ENCODE measurements around the gene MIAT. TPM values are rescaled to one million over a fixed set of nuclear protein-coding genes. Genes with fewer than 3 reads are reported as not detected.

The MIAT gene
- total RNA-seq, 2 donors from 2014 or later, result 0.50 to 0.80 TPM

GRCh38 chr22:26651815-26652214, 5.6 kb upstream of the MIAT start:
- no peak overlapping the region for H3K4me3 ChIP-seq
- 78% methylated on average over 10 of the region's 10 CpGs for WGBS
- no peaks in the 10 kb centered on the region for H3K9me3 ChIP-seq
- H3K27me3 ChIP-seq (replicated peaks; ENCODE audit: insufficient read depth), result peaks cover 1% of the 10 kb centered on the region
- intact Hi-C loops (cut with DNase I), result no loop called here
- no peak for DNase-seq (ENCODE audit: low spot score)
- no peaks in the 10 kb centered on the region for H3K36me3 ChIP-seq
- H3K27ac ChIP-seq, result no peak overlapping the region
- TF ChIP-seq POLR2A (IDR thresholded peaks at IDR 0.05) (no peak), CTCF (IDR thresholded peaks at IDR 0.05) (no peak), POLR2AphosphoS5 (IDR thresholded peaks at IDR 0.05) (no peak)
- H3K4me1 ChIP-seq (replicated peaks), result no peaks in the 10 kb centered on the region

GRCh38 chr22:26658161-26658560, 773 bp downstream of the MIAT start:
- no peak for TF ChIP-seq POLR2AphosphoS5 (IDR thresholded peaks at IDR 0.05)
- TF ChIP-seq POLR2A (IDR thresholded peaks at IDR 0.05), result no peak
- no peak for TF ChIP-seq CTCF (IDR thresholded peaks at IDR 0.05)
- DNase-seq (ENCODE audit: low spot score), result no peak
- peaks cover 17% of the 10 kb centered on the region for H3K27me3 ChIP-seq (replicated peaks; ENCODE audit: insufficient read depth)
- H3K36me3 ChIP-seq, result no peaks in the 10 kb centered on the region
- H3K4me1 ChIP-seq (replicated peaks), result no peaks in the 10 kb centered on the region
- intact Hi-C loops (cut with DNase I), result no loop called here
- WGBS, result 6% methylated on average over 11 of the region's 11 CpGs
- H3K4me3 ChIP-seq, result no peak overlapping the region
- no peaks in the 10 kb centered on the region for H3K9me3 ChIP-seq
- H3K27ac ChIP-seq, result no peak overlapping the region

GRCh38 chr22:26658671-26659478, 1.5 kb downstream of the MIAT start:
- no peak overlapping the region for H3K4me3 ChIP-seq
- H3K4me1 ChIP-seq (replicated peaks), result no peaks in the 10 kb centered on the region
- no peaks in the 10 kb centered on the region for H3K36me3 ChIP-seq
- DNase-seq (ENCODE audit: low spot score), result peak; percentile 27
- intact Hi-C loops (cut with DNase I), result no loop called here
- 3% methylated on average over 27 of the region's 27 CpGs for WGBS
- H3K27me3 ChIP-seq (replicated peaks; ENCODE audit: insufficient read depth), result peaks cover 17% of the 10 kb centered on the region
- no peak overlapping the region for H3K27ac ChIP-seq
- TF ChIP-seq CTCF (IDR thresholded peaks at IDR 0.05) (no peak), POLR2A (IDR thresholded peaks at IDR 0.05) (no peak), POLR2AphosphoS5 (IDR thresholded peaks at IDR 0.05) (no peak)
- no peaks in the 10 kb centered on the region for H3K9me3 ChIP-seq

GRCh38 chr22:26660356-26660755, 3.0 kb downstream of the MIAT start:
- no peaks in the 10 kb centered on the region for H3K4me1 ChIP-seq (replicated peaks)
- 81% methylated on average over 6 of the region's 6 CpGs for WGBS
- no peak for DNase-seq (ENCODE audit: low spot score)
- H3K27ac ChIP-seq, result no peak overlapping the region
- intact Hi-C loops (cut with DNase I), result no loop called here
- H3K27me3 ChIP-seq (replicated peaks; ENCODE audit: insufficient read depth), result peaks cover 17% of the 10 kb centered on the region
- H3K36me3 ChIP-seq, result no peaks in the 10 kb centered on the region
- TF ChIP-seq POLR2A (IDR thresholded peaks at IDR 0.05), result no peak
- TF ChIP-seq CTCF (IDR thresholded peaks at IDR 0.05), result no peak
- TF ChIP-seq POLR2AphosphoS5 (IDR thresholded peaks at IDR 0.05), result no peak
- H3K4me3 ChIP-seq, result no peak overlapping the region
- H3K9me3 ChIP-seq, result no peaks in the 10 kb centered on the region
